ENCODE data around the gene INSR.
"Not testable (repeated sequence)": the region's sequence is repeated elsewhere in the genome, so short reads cannot be mapped to it uniquely, and the experiment has no call there.

INSR gene

GRCh38 chr19:7258840-7259395 is 35.3 kb downstream of the INSR start:
- in situ Hi-C loops (cut with MboI; ENCODE audit: low sequenced_read_pairs), result no loop called here

DNA sequence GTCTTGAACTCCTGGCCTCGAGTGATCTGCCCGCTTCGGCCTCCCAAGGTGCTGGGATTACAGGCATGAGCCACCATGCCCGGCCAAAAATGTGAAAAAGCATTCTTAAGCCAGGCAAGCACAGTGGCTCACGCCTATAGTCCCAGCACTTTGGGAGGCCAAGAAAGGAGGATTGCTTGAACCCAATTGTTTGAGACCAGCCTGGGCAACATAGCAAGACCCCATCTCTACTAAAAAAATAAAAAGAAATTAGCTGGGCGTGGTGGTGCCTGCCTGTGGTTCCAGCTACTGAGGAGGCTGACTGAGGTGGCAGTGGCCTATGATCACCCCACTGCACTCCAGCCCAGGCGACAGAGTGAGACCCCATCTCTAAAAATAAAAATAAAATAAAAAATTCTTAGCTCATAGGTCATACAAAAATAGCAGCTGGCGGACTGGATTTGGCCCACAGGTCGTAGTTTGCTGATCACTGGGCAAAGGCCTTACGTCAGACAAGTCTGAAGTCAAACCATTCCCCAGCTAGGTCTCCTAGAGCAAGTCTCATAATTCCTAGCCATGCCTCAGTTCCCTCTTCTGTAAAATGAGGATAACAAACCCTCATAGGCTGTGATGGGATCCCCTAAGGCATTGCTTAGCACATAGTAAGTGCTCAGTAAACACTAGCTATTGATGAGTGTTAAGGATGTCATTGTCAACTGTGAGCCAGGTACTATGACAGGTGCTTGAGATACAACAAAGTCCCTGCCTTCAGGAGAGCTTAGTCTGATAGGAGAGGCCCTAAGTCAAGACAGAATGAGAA is 36.0 kb downstream of the INSR start:
- in situ Hi-C loops (cut with MboI; ENCODE audit: low sequenced_read_pairs), result no loop called here

- in situ Hi-C loops (cut with MboI; ENCODE audit: low sequenced_read_pairs), result no loop called here
Measured at GRCh38 chr19:7257148-7258040, 36.8 kb downstream of the INSR start.

- in situ Hi-C loops (cut with MboI; ENCODE audit: low sequenced_read_pairs), result no loop called here
Measured at GRCh38 chr19:7255631-7256030, 38.6 kb downstream of the INSR start.

GRCh38 chr19:7255119-7255518 is 39.1 kb downstream of the INSR start:
- in situ Hi-C loops (cut with MboI; ENCODE audit: low sequenced_read_pairs), result no loop called here

- in situ Hi-C loops (cut with MboI; ENCODE audit: low sequenced_read_pairs), result no loop called here
Measured at GRCh38 chr19:7254590-7254989, 39.6 kb downstream of the INSR start.

DNA sequence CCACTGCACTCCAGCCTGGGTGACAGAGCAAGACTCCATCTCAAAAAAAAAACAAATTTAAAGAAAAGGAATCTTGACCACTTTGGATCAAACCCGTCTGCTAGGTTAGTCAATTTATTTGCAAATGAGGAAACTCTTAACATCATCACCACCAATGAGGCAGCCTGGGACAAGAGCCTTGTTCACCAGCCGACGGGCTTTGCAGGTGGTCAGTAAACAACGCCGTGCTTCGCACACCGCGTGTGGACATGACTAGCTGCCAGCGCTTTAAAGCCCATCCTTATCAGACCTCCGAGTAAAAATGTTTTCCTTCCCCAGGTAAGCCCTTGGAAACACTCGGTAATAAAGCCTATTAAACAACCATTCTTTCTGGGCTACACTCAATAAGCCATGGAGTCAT is 41.9 kb downstream of the INSR start:
- in situ Hi-C loops (cut with MboI; ENCODE audit: low sequenced_read_pairs), result no loop called here

DNA sequence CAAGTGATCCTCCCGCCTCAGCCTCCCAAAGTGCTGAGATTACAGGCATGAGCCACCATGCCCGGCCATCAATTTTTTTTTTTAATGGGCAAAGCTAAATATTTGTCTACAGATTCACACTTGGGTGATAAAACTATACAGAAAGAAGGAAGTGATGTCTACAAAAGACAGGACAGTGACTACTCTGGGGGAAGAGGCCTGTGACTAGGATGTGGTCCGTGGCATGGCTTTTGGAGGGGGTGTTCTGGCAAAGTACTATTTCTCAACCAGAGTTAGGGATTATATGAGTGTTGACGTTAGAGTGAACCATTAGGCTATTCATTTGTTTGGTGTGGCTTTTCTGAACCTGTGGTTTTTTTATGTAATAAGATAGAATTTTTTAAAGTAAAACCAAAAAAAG is 42.7 kb downstream of the INSR start:
- in situ Hi-C loops (cut with MboI; ENCODE audit: low sequenced_read_pairs), result no loop called here

DNA sequence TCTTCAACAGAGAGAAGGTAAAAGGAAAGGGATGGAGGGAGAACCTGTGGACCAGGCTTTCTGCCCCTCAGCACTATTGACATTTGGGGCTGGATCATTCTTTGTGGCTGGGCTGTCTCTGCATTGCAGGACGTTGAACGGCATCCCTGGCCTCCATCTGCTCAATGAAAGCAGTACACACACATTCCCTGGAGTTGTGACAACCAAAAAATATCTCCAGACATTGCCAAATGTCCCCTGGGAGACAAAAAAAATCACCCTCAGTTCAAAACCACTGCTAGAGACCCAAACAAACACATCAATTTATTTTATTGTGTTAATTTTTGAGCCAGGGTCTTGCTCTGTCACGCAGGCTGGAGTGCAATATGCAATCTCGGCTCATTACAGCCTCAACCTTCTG is 43.3 kb downstream of the INSR start:
- in situ Hi-C loops (cut with MboI; ENCODE audit: low sequenced_read_pairs), result no loop called here

DNA sequence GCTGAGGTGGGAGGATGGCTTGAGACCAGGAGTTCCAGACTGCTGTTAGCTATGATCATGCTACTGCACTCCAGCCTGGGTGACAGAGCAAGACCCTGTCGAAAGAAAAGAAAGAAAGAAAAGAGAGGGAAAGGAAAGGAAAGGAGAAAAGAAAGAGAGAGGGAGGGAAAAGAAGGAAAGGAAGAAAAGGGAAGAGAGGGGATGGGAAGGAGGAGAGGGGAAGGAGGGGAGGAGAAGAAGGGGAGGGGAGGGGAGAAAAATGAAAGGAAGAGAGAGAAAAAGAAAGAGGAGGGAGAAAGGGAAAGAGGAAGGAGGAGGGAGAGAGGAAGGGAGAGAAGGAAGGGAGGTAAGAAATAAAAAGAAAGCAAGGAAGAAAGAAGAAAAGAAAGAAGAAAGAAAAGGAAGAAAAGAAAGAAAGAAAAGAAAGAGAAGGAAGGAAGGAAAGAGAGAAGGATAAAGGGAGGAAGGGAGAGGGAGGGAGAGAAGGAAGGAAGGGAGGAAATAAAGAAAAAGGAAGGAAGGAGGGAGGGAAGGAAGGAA is 44.1 kb downstream of the INSR start:
- in situ Hi-C loops (cut with MboI; ENCODE audit: low sequenced_read_pairs), result no loop called here

GRCh38 chr19:7247155-7247554 is 47.1 kb downstream of the INSR start:
- in situ Hi-C loops (cut with MboI; ENCODE audit: low sequenced_read_pairs), result no loop called here

DNA sequence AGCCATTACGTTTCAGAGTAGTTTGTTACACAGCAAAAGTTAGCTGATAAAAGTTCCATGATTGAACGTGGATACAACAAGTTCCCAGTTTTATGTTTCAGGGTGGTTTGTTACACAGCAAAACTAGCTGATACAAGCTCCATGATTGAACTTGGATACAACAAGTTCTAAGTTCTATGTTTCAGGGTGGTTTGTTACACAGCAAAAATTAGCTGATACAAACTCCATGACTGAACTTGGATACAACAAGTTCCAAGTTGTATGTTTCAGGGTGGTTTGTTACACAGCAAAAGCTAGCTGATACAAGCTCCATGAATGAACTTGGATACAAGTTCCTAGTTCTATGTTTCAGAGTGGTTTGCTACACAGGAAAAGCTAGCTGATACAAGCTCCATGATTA is 47.6 kb downstream of the INSR start:
- in situ Hi-C loops (cut with MboI; ENCODE audit: low sequenced_read_pairs), result no loop called here

DNA sequence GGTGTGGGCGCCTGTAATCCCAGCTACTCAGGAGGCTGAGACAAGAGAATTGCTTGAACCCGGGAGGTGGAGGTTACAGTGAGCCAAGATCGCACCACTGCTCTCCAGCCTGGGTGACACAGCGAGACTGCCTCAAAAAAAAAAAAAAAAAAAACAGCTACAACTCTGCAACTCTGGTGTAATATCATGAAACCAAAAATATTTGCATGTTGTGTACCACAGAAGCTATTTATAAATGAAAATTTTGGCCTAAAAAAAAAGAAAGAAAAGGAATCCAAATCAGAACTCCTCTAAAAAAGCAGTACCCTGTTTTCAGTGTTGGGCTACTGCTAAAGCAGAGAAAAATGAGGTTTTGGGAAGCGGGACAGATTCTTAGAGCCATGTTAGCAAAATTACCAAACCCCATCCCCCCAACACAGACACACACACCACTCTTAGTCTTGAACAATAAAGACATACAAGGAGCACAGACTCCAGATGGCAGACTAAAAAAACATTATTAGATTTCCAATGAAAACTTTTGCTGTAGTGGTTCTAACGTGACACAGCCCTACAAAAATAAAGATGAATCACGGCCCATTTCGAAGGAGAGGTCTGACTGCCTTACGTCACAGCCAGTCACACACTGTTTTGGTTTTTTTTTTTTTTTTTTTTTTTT is 51.5 kb downstream of the INSR start:
- in situ Hi-C loops (cut with MboI; ENCODE audit: low sequenced_read_pairs), result no loop called here

DNA sequence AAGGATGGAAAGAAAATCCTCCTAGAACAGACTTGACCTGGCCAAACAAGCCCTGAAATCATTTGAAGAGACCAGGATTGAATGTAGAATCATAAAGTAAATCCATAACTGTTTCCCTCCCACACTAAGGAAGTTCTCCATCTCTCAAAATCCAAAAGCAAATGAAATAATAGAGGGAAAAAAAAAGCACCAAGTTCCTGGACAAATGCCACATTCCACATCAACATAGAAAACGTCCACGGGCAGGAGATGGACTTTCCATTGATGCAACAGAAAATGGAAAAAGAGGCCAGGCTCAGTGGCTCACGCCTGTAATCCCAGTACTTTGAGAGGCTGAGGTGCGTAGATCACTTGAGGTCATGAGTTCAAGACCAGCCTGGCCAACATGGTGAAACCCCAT is 56.2 kb downstream of the INSR start:
- in situ Hi-C loops (cut with MboI; ENCODE audit: low sequenced_read_pairs), result no loop called here

DNA sequence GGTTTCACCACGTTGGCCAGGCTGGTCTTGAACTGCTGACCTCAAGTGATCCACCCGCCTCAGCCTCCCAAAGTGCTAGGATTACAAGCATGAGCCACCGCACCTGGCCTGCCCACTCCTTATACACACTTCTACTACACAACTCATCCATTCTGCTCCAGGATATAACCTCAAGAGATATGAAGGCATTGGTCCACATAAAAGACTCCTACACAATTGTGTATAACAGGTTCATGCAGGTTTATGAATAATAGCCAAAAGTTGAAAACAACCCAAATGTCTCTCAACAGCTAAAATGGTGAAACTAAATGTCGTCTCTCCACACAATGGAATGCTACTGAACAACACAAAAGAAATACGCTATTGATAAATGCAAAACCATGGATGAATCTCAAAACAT is 58.1 kb downstream of the INSR start:
- in situ Hi-C loops (cut with MboI; ENCODE audit: low sequenced_read_pairs), result no loop called here

- in situ Hi-C loops (cut with MboI; ENCODE audit: low sequenced_read_pairs), result no loop called here
Measured at GRCh38 chr19:7230826-7231225, 63.4 kb downstream of the INSR start.

DNA sequence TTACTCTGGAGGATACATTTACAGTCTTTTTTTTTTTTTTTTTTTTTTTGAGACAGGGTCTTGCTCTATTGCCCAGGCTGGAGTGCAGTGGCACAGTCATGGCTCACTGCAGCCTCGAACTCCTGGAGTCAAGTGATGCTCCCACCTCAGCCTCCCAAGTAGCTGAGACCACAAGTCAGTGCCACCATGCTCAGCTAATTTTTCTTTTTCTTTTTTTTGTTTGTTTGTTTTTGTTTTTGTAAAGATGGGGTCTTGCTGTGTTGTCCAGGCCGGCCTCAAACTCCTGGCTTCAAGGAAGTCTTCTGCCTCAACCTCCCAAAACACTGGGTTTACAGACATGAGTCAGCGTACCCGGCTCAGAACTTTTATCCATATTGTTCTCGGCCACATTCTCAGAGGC is 64.5 kb downstream of the INSR start:
- in situ Hi-C loops (cut with MboI; ENCODE audit: low sequenced_read_pairs), result no loop called here

GRCh38 chr19:7228935-7229541 is 65.2 kb downstream of the INSR start:
- in situ Hi-C loops (cut with MboI; ENCODE audit: low sequenced_read_pairs), result no loop called here

DNA sequence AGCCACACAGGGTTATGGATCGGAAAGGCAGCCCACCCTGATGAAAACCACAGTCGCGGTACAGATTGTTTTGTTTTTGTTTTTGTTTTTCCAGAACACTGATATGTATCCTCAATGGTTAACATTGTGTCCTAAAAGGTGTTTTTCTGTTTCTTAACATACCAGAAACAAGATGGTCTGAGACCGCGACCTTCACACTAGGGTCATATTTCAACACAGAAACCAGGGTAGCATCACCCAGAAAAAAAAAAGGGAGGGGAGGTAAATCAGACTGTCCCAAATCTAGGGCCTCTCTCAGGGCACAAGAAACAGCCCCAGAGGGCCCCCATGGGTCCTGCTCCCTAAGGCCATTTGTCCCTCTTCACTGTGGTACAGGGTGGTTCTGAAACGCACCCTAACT is 66.5 kb downstream of the INSR start:
- in situ Hi-C loops (cut with MboI; ENCODE audit: low sequenced_read_pairs), result no loop called here

GRCh38 chr19:7227149-7227548 is 67.1 kb downstream of the INSR start:
- in situ Hi-C loops (cut with MboI; ENCODE audit: low sequenced_read_pairs), result not testable (repeated sequence)

DNA sequence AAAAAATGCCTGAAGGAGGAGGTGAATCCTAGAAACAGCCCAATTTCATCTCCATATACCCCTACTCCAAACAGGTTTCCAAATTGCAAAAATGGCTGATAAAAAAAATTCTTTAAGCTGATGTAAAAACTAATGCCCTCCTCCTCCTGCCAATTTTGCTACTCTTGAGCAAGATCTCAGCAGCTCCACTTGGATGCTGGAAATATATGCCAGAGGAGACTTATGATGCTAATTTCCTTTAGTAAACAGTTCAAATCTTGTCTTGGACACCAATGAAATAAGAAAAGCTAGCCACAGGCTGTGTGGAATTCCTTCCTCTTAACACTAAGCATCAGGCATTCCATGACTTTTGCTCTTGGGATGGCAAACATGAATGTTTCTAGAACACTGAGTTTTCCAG is 67.5 kb downstream of the INSR start:
- in situ Hi-C loops (cut with MboI; ENCODE audit: low sequenced_read_pairs), result no loop called here

Data from HL-60/S4 treated with retinoic acid at 250 ng/mL for 4 days and 3 days (cell line).